CD14-positive monocyte (primary cell): ENCODE data around the gene PCDHB15. TPM values are rescaled to one million over a fixed set of nuclear protein-coding genes. Genes with fewer than 3 reads are reported as not detected.

Source experiments
- DNase-seq, 3 donors: peaks; one replicate each; pipeline ENCODE4 v3.0.0-alpha.2; 2011 to 2022
- H2AFZ ChIP-seq: 2 replicates; pipeline ENCODE4 v1.6.0; 2012; ENCODE audit warnings: mild to moderate bottlenecking, low read depth, low read length, inconsistent platforms; ENCODE audit not compliant: insufficient read depth, poor library complexity, severe bottlenecking
- H3K27ac ChIP-seq, 2 donors: 1 replicate in 1 of 2; 2 replicates in 1 of 2; pipeline ENCODE4 v1.5.1; 2012 to 2013; ENCODE audit warnings: low read length in 2 of 2, control low read depth in 1 of 2, inconsistent platforms in 1 of 2, low read depth in 1 of 2, mild to moderate bottlenecking in 1 of 2
- H3K27me3 ChIP-seq, 2 donors: one replicate each; pipeline versions ENCODE4 v1.6.0 to v1.6.1; 2011 to 2013; ENCODE audit warnings: low read length in 2 of 2; ENCODE audit not compliant: control insufficient read depth in 2 of 2, insufficient read depth in 2 of 2
- H3K36me3 ChIP-seq, 2 donors: replicated peaks in 1 of 2; 1 replicate in 1 of 2; 2 replicates in 1 of 2; pipeline versions ENCODE4 v1.5.1 to v1.6.1; 2012 to 2013; ENCODE audit warnings: low read length in 2 of 2, control low read depth in 1 of 2, inconsistent platforms in 1 of 2, mild to moderate bottlenecking in 1 of 2; ENCODE audit not compliant: insufficient read depth in 2 of 2, control insufficient read depth in 1 of 2
- H3K4me1 ChIP-seq, 2 donors: 1 replicate in 1 of 2; 2 replicates in 1 of 2; pipeline versions ENCODE4 v1.5.1 to v1.6.1; 2012 to 2013; ENCODE audit warnings: low read length in 2 of 2, control low read depth in 1 of 2, inconsistent platforms in 1 of 2, mild to moderate bottlenecking in 1 of 2, moderate library complexity in 1 of 2; ENCODE audit not compliant: insufficient read depth in 2 of 2, control insufficient read depth in 1 of 2
- H3K4me2 ChIP-seq: replicated peaks from 2 replicates; pipeline ENCODE3; 2012; ENCODE audit warnings: low read length, moderate library complexity, mild to moderate bottlenecking; ENCODE audit not compliant: poor library complexity, severe bottlenecking; ENCODE audit errors: extremely low read depth
- H3K4me3 ChIP-seq, 3 experiments: fragments of 200-600 bp in 1 of 3; sonication (generic) in 1 of 3; replicated peaks in 1 of 3; 1 replicate in 2 of 3; 2 replicates in 1 of 3; pipeline ENCODE4 v1.5.1; 2011 to 2013; ENCODE audit warnings: low read length in 3 of 3, mild to moderate bottlenecking in 3 of 3, control low read depth in 2 of 3, low read depth in 2 of 3, inconsistent platforms in 1 of 3, moderate library complexity in 1 of 3
- H3K79me2 ChIP-seq: 2 replicates; pipeline ENCODE4 v1.6.0; 2012; ENCODE audit warnings: mild to moderate bottlenecking, control low read depth, inconsistent platforms, low read length, moderate library complexity; ENCODE audit not compliant: insufficient read depth
- H3K9ac ChIP-seq: 2 replicates; pipeline ENCODE4 v1.6.0; 2017; ENCODE audit warnings: low read length, mild to moderate bottlenecking; ENCODE audit not compliant: insufficient read depth, poor library complexity, severe bottlenecking
- H3K9me3 ChIP-seq, 2 donors: replicated peaks in 1 of 2; 1 replicate in 1 of 2; 2 replicates in 1 of 2; pipeline versions ENCODE4 v1.5.1 to v1.6.1; 2012 to 2013; ENCODE audit warnings: low read length in 2 of 2, control low read depth in 1 of 2; ENCODE audit not compliant: control insufficient read depth in 1 of 2, insufficient read depth in 1 of 2
- H4K20me1 ChIP-seq: 2 replicates; pipeline ENCODE4 v1.6.0; 2012; ENCODE audit warnings: mild to moderate bottlenecking, low read length, control low read depth, moderate library complexity; ENCODE audit not compliant: insufficient read depth
- H3K27ac Mint-ChIP-seq, 7 donors: one replicate each; pipeline ENCODE4 v1.8.0; 2020; ENCODE audit warnings: mild to moderate bottlenecking in 7 of 7, mixed read lengths in 7 of 7, moderate library complexity in 6 of 7, inconsistent platforms in 2 of 7
- H3K27me3 Mint-ChIP-seq, 3 donors: one replicate each; pipeline ENCODE4 v1.8.0; 2021 to 2022; ENCODE audit warnings: low read depth in 3 of 3, mild to moderate bottlenecking in 3 of 3, mixed read lengths in 3 of 3, moderate library complexity in 3 of 3, inconsistent platforms in 1 of 3
- H3K36me3 Mint-ChIP-seq, 2 donors: one replicate each; pipeline ENCODE4 v1.8.0; 2020; ENCODE audit warnings: mixed read lengths in 2 of 2, inconsistent platforms in 1 of 2, mild to moderate bottlenecking in 1 of 2
- H3K4me1 Mint-ChIP-seq: one replicate; pipeline ENCODE4 v1.8.0; 2020; ENCODE audit warnings: mild to moderate bottlenecking, mixed read lengths
- H3K4me3 Mint-ChIP-seq, 2 donors: one replicate each; pipeline ENCODE4 v1.8.0; 2020; ENCODE audit warnings: mild to moderate bottlenecking in 2 of 2, mixed read lengths in 2 of 2, moderate library complexity in 1 of 2
- H3K9me3 Mint-ChIP-seq, 7 donors: one replicate each; pipeline ENCODE4 v1.8.0; 2020 to 2022; ENCODE audit warnings: mixed read lengths in 7 of 7, mild to moderate bottlenecking in 6 of 7, moderate library complexity in 6 of 7, inconsistent platforms in 2 of 7
- CTCF ChIP-seq: fragments of 200-600 bp; IDR thresholded peaks from one replicate; pipeline ENCODE4 v1.8.0; 2022; ENCODE audit warnings: antibody characterized with exemption, mild to moderate bottlenecking
- WGBS: methylation state at CpG from one replicate; pipeline ENCODE4 v1.1.5; 2013; ENCODE audit warnings: missing lambda C conversion rate; ENCODE audit not compliant: insufficient coverage; 5-methylcytosine and 5-hydroxymethylcytosine counted together
- intact Hi-C, 2 donors: fragments of 100-400 bp; cut with micrococcal nuclease; formaldehyde crosslinking; loops; one replicate each; pipeline versions ENCODE4 v1.15.0 to v1.15.1; 2023
- polyA plus RNA-seq, 3 donors: library from polyadenylated mRNA; depleted of rRNA in 1 of 3; unstranded in 2 of 3; stranded (reverse) in 1 of 3; fragments of 300-500 nt in 2 of 3; fragments of >200 nt in 1 of 3; fragmentation: Illumina TruSeq in 2 of 3; gene quantifications; 1 replicate in 2 of 3; 2 replicates in 1 of 3; pipeline ENCODE4 v1.2.3, GENCODE V29; 2012 to 2021

Gene PCDHB15
- polyA plus RNA-seq, 3 donors, result not detected

DNA sequence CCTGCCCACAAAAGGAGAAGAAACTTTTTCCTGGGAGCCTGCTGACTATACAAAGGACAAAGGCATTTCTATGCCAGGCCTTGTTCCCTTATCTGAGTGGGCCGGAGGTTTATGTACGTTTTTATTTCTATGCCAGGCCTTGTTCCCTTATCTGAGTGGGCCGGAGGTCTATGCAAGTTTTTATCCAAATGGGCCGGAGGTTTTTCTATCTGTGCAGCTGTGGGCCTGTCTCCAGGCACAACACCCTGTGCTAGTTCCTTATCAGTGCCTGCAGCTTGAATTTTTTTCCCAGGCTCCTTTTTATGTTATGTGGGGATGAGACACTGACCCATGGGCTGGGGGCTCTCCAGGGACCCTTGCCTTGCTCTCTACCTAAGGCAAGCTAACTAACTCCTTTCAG is 53.2 kb downstream of the PCDHB15 start:
- Histone ChIP-seq H3K9me3 (peaks cover 83 to 96% of the 10 kb centered on the region in 2 donors), H4K20me1 (no peaks in the 10 kb centered on the region), H3K27ac (no peak overlapping the region), H3K4me2 (no peak overlapping the region), H3K79me2 (no peaks in the 10 kb centered on the region), H3K4me3 (no peak overlapping the region), H3K4me1 (no peaks in the 10 kb centered on the region), H3K9ac (no peak overlapping the region), H3K36me3 (no peaks in the 10 kb centered on the region), H3K27me3 (no peaks in the 10 kb centered on the region), H2AFZ (no peak overlapping the region)
- no peak overlapping the region for H3K4me3 Mint-ChIP-seq
- no peaks in the 10 kb centered on the region for H3K4me1 Mint-ChIP-seq
- H3K27ac Mint-ChIP-seq, result no peak overlapping the region
- peaks cover 0 to 1% (median 0%) of the 10 kb centered on the region in 3 donors for H3K27me3 Mint-ChIP-seq
- peaks cover 36 to 89% (median 82%) of the 10 kb centered on the region in 7 donors for H3K9me3 Mint-ChIP-seq
- intact Hi-C loops, result no loop called here
- no peaks in the 10 kb centered on the region for H3K36me3 Mint-ChIP-seq
- DNase-seq, result no peak
- 90% methylated on average over 3 of the region's 4 CpGs for WGBS
- TF ChIP-seq CTCF, result no peak

Other genes with a start within 250 kb of the PCDHB15 start
- not detected for gene PCDHB1, start 194.0 kb upstream of the PCDHB15 start, polyA plus RNA-seq
- not detected for gene PCDHB2, start 150.8 kb upstream of the PCDHB15 start, polyA plus RNA-seq
- gene PCDHB3, start 144.9 kb upstream of the PCDHB15 start, polyA plus RNA-seq, result not detected
- not detected for gene PCDHB4, start 123.6 kb upstream of the PCDHB15 start, polyA plus RNA-seq
- not detected for gene PCDHB5, start 110.2 kb upstream of the PCDHB15 start, polyA plus RNA-seq
- gene PCDHB6, start 95.3 kb upstream of the PCDHB15 start, polyA plus RNA-seq, result not detected
- not detected for gene PCDHB7, start 72.8 kb upstream of the PCDHB15 start, polyA plus RNA-seq
- gene PCDHB8, start 67.6 kb upstream of the PCDHB15 start, polyA plus RNA-seq, result not detected
- not detected for gene PCDHB16, start 63.0 kb upstream of the PCDHB15 start, polyA plus RNA-seq
- not detected for gene PCDHB9, start 58.2 kb upstream of the PCDHB15 start, polyA plus RNA-seq
- not detected for gene PCDHB10, start 53.0 kb upstream of the PCDHB15 start, polyA plus RNA-seq
- gene PCDHB11, start 45.8 kb upstream of the PCDHB15 start, polyA plus RNA-seq, result not detected
- not detected for gene PCDHB12, start 36.7 kb upstream of the PCDHB15 start, polyA plus RNA-seq
- not detected for gene PCDHB13, start 31.5 kb upstream of the PCDHB15 start, polyA plus RNA-seq
- not detected for gene PCDHB14, start 22.1 kb upstream of the PCDHB15 start, polyA plus RNA-seq
- not detected for gene SLC25A2, start 58.7 kb downstream of the PCDHB15 start, polyA plus RNA-seq
- gene TAF7, start 75.4 kb downstream of the PCDHB15 start, polyA plus RNA-seq, result 10 to 100 TPM; 11.8 to 57.5 (median 52.7) TPM
- not detected for gene PCDHGA1, start 85.1 kb downstream of the PCDHB15 start, polyA plus RNA-seq
- not detected for gene PCDHGA2, start 93.4 kb downstream of the PCDHB15 start, polyA plus RNA-seq
- not detected for gene PCDHGA3, start 98.4 kb downstream of the PCDHB15 start, polyA plus RNA-seq
- gene PCDHGB1, start 104.7 kb downstream of the PCDHB15 start, polyA plus RNA-seq, result not detected
- under 1 TPM in 1 of 3 donors, not detected in 2; 0.03 TPM for gene PCDHGA4, start 109.6 kb downstream of the PCDHB15 start, polyA plus RNA-seq
- gene PCDHGB2, start 114.6 kb downstream of the PCDHB15 start, polyA plus RNA-seq, result under 1 TPM in 1 of 3 donors, not detected in 2; 0.01 TPM
- not detected for gene PCDHGA5, start 118.8 kb downstream of the PCDHB15 start, polyA plus RNA-seq
- gene PCDHGB3, start 124.8 kb downstream of the PCDHB15 start, polyA plus RNA-seq, result not detected
- not detected for gene PCDHGA6, start 128.5 kb downstream of the PCDHB15 start, polyA plus RNA-seq
- not detected for gene PCDHGA7, start 137.3 kb downstream of the PCDHB15 start, polyA plus RNA-seq
- not detected for gene PCDHGB4, start 142.3 kb downstream of the PCDHB15 start, polyA plus RNA-seq
- not detected for gene PCDHGA8, start 147.2 kb downstream of the PCDHB15 start, polyA plus RNA-seq
- under 1 TPM in 2 of 3 donors, not detected in 1; 0.01 to 0.08 TPM for gene PCDHGB5, start 152.6 kb downstream of the PCDHB15 start, polyA plus RNA-seq
- not detected for gene PCDHGA9, start 157.4 kb downstream of the PCDHB15 start, polyA plus RNA-seq
- gene PCDHGB6, start 162.6 kb downstream of the PCDHB15 start, polyA plus RNA-seq, result under 1 TPM in 2 of 3 donors, not detected in 1; 0.01 to 0.06 TPM
- gene PCDHGA10, start 167.6 kb downstream of the PCDHB15 start, polyA plus RNA-seq, result not detected
- gene PCDHGB7, start 172.3 kb downstream of the PCDHB15 start, polyA plus RNA-seq, result under 1 TPM in 1 of 3 donors, not detected in 2; 0.04 TPM
- gene PCDHGA11, start 175.7 kb downstream of the PCDHB15 start, polyA plus RNA-seq, result not detected
- gene PCDHGA12, start 185.1 kb downstream of the PCDHB15 start, polyA plus RNA-seq, result under 1 TPM in 1 of 3 donors, not detected in 2; 0.01 TPM
- gene PCDHGC3, start 230.6 kb downstream of the PCDHB15 start, polyA plus RNA-seq, result under 1 TPM in 1 of 3 donors, not detected in 2; 0.33 TPM
- gene PCDHGC4, start 239.6 kb downstream of the PCDHB15 start, polyA plus RNA-seq, result not detected
- gene PCDHGC5, start 243.7 kb downstream of the PCDHB15 start, polyA plus RNA-seq, result not detected